ENCODE data around the gene MTARC1.
A peak's percentile ranks its signal among the peaks of the same experiment; 100 is the strongest.

Gene MTARC1

DNA sequence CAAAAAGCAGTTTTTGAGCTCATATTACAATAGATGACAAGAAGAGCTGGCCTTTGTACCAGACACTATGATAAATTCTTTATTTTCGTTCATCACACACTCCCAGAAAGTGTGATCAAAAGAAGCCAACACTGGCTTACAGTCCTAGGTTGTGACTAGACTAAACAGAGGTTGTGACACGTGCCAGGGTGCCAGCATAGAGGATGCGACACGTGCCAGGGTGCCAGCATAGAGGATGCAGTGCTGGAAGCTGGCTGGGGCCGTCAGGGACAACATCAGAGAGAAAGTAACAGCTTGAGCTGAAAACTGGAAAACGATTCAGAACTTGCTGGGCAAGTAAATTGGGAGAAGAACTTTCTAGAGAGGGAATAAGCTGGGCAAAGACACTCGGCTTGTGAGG lies 2.2 kb downstream of the MTARC1 start:
- TF ChIP-seq, protein P1, sequence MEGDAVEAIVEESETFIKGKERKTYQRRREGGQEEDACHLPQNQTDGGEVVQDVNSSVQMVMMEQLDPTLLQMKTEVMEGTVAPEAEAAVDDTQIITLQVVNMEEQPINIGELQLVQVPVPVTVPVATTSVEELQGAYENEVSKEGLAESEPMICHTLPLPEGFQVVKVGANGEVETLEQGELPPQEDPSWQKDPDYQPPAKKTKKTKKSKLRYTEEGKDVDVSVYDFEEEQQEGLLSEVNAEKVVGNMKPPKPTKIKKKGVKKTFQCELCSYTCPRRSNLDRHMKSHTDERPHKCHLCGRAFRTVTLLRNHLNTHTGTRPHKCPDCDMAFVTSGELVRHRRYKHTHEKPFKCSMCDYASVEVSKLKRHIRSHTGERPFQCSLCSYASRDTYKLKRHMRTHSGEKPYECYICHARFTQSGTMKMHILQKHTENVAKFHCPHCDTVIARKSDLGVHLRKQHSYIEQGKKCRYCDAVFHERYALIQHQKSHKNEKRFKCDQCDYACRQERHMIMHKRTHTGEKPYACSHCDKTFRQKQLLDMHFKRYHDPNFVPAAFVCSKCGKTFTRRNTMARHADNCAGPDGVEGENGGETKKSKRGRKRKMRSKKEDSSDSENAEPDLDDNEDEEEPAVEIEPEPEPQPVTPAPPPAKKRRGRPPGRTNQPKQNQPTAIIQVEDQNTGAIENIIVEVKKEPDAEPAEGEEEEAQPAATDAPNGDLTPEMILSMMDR (IDR thresholded peaks at IDR 0.05; ENCODE audit: low read depth, low read length): no peak
- no peak for DNase-seq (ENCODE audit: low read depth in 2 of 2)
- H3K4me3 ChIP-seq (replicated peaks in 1 of 2; ENCODE audit: low read depth in 2 of 2, low read length in 2 of 2): no peak overlapping the region

DNA sequence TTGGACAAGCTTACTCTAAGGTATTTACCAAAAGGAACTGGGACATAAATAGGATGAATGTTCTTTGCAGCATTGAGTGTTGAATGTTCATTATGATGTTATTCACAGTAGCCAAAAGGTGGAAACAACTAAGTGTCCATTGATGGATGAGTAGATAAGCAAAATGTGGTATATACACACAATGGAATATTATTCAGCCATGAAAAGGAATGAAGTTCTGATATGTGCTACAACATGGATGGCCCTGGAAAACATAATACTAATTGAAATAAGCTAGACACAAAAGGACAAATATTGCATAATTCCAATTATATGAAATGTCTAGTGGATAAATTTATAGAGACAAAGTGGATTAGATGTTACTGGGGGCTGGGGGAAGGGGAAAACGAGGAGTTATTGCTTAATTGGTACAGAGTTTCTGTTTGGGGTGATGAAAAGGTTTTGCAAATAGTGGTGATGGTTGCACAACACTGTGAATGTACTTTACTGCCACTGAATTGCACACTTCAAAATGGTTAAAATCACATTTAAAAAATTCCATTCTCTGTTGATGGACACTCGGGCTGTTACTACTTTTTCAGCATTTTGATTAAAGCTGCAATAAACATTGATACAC lies 2.9 kb downstream of the MTARC1 start:
- no peak overlapping the region for H3K4me3 ChIP-seq (replicated peaks in 1 of 2; ENCODE audit: low read depth in 2 of 2, low read length in 2 of 2)
- TF ChIP-seq, protein P1 (IDR thresholded peaks at IDR 0.05; ENCODE audit: low read depth, low read length): no peak
- DNase-seq (ENCODE audit: low read depth in 2 of 2): peak in 1 of 2 donors; percentile 28

DNA sequence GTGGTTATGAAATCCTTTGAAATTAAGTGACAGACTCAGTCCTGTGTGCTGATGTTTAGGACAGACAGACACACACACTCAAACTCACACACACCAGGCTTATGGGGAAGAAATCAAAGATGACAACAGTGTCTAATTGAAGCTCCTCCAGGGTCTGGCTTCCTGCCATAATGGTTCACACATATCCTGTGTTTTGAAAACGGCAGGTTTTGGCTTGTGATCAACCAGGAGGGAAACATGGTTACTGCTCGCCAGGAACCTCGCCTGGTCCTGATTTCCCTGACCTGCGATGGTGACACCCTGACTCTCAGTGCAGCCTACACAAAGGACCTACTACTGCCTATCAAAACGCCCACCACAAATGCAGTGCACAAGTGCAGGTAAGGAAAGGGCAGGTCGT lies 4.6 kb downstream of the MTARC1 start:
- TF ChIP-seq, protein P1 (IDR thresholded peaks at IDR 0.05; ENCODE audit: low read depth, low read length): no peak
- DNase-seq (ENCODE audit: low read depth in 2 of 2): no peak
- H3K4me3 ChIP-seq (replicated peaks in 1 of 2; ENCODE audit: low read depth in 2 of 2, low read length in 2 of 2): no peak overlapping the region

DNA sequence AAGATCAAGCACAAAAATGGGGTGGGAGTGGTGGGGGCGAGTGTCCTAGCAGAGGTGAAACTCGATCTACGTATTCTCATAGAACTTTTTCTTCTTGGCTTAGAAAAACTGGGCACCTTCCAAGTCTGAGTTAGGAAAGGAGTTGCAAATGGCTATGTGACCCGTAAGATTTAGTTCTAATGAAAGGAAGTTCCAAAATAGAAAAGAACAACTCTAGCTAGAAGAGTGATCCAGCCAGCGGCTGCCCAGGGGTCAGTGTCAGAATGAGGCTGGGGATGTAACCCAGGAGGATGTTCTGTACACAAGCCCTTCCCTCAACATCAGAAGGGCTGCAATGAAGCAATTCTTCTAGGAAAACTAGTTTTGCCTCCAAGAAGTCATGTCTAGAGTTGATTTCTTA lies 5.2 kb downstream of the MTARC1 start:
- TF ChIP-seq, protein P1 (IDR thresholded peaks at IDR 0.05; ENCODE audit: low read depth, low read length): no peak
- H3K4me3 ChIP-seq (replicated peaks in 1 of 2; ENCODE audit: low read depth in 2 of 2, low read length in 2 of 2): no peak overlapping the region
- DNase-seq (ENCODE audit: low read depth in 2 of 2): peak in 1 of 2 donors; percentile 39

DNA sequence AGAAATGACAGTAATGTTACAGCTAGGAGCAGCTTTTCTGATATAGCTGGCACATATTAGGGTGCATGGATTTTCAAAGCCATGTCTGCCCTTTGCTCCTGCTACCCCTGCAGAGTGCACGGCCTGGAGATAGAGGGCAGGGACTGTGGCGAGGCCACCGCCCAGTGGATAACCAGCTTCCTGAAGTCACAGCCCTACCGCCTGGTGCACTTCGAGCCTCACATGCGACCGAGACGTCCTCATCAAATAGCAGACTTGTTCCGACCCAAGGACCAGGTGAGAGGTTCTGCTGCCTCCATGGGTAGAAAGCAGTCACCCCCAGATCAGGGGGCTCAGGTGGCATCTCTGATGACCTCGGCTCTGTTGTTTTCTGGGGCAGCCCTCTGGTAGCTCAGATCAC lies 9.8 kb downstream of the MTARC1 start:
- no peak overlapping the region for H3K4me3 ChIP-seq (replicated peaks in 1 of 2; ENCODE audit: low read depth in 2 of 2, low read length in 2 of 2)
- DNase-seq (ENCODE audit: low read depth in 2 of 2): no peak
- TF ChIP-seq, protein P1 (IDR thresholded peaks at IDR 0.05; ENCODE audit: low read depth, low read length): no peak

DNA sequence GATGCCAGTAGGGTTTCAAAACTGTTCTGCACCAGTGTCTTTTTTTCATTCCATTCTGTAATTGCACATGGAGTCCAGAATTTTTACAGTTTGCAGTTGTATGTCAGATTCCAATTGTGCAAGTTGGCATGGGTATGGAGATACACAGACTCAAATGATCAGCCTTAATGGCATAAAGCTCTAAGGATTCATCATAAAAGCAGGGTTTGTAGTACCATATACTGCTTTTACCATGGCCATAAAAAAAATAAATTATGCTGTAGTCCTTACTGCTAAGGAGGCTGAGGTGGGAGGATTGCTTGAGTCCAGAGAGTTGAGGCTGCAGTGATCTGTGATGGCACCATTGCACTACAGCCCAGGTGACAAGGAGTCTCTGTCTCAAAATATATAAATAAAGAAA lies 10.3 kb downstream of the MTARC1 start:
- no peak overlapping the region for H3K4me3 ChIP-seq (replicated peaks in 1 of 2; ENCODE audit: low read depth in 2 of 2, low read length in 2 of 2)
- TF ChIP-seq, protein P1 (IDR thresholded peaks at IDR 0.05; ENCODE audit: low read depth, low read length): no peak
- no peak for DNase-seq (ENCODE audit: low read depth in 2 of 2)

DNA sequence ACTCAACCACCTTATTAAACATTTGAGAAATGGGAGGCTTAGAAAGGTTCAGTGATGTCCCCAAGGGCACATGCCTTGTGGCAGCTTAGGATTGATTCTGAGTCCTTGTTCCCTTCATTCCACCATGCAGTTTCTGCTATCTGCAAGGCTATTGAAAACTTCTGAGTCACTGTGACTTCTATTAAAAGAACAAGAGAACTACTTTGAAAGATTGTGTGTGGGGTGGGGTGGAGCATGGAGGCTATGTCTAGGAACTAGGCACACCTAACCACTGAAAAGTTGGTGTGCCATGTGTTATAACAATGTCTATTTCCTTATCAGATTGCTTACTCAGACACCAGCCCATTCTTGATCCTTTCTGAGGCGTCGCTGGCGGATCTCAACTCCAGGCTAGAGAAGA lies 10.8 kb downstream of the MTARC1 start:
- TF ChIP-seq, protein P1 (IDR thresholded peaks at IDR 0.05; ENCODE audit: low read depth, low read length): no peak
- DNase-seq (ENCODE audit: low read depth in 2 of 2): no peak
- no peak overlapping the region for H3K4me3 ChIP-seq (replicated peaks in 1 of 2; ENCODE audit: low read depth in 2 of 2, low read length in 2 of 2)
